DND-41 (cell line): ENCODE data around the gene ARFRP1.

Source experiments
- ATAC-seq: fragments of 200-7000 bp; cut with Tn5 transposase; 3 replicates; pipeline ENCODE4 v1.9.1; 2021; ENCODE audit warnings: low read depth; ENCODE audit not compliant: insufficient read depth
- DNase-seq: peaks from one replicate; pipeline ENCODE4 v3.0.0-alpha.2; 2020
- H2AFZ ChIP-seq: 2 replicates; pipeline ENCODE4 v1.6.0; 2012; ENCODE audit warnings: low read depth, low read length
- H3K27ac ChIP-seq: 2 replicates; pipeline ENCODE4 v1.5.1; 2012; ENCODE audit warnings: low read length, inconsistent platforms
- H3K27me3 ChIP-seq: fragments of 200-600 bp; sonication (generic); 2 replicates; pipeline ENCODE4 v1.6.0; 2012; ENCODE audit warnings: low read length, mild to moderate bottlenecking, inconsistent platforms; ENCODE audit not compliant: insufficient read depth, poor library complexity
- H3K36me3 ChIP-seq: 2 replicates; pipeline ENCODE4 v1.5.1; 2012; ENCODE audit warnings: low read length, inconsistent platforms; ENCODE audit not compliant: insufficient read depth
- H3K4me1 ChIP-seq: 2 replicates; pipeline ENCODE4 v1.5.1; 2012; ENCODE audit warnings: mild to moderate bottlenecking, low read length; ENCODE audit not compliant: insufficient read depth
- H3K4me2 ChIP-seq: 2 replicates; pipeline ENCODE4 v1.6.0; 2012; ENCODE audit warnings: mild to moderate bottlenecking, moderate library complexity, low read length, inconsistent platforms; ENCODE audit not compliant: insufficient read depth
- H3K4me3 ChIP-seq, 2 experiments: fragments of 200-600 bp in 1 of 2; shearing (Covaris generic) in 1 of 2; 2 replicates each; pipeline ENCODE4 v1.5.1; 2012 to 2016; ENCODE audit warnings: inconsistent platforms in 2 of 2, low read length in 2 of 2, mild to moderate bottlenecking in 2 of 2, low read depth in 1 of 2, moderate library complexity in 1 of 2
- H3K79me2 ChIP-seq: 2 replicates; pipeline ENCODE4 v1.6.0; 2012; ENCODE audit warnings: low read length, inconsistent platforms; ENCODE audit not compliant: insufficient read depth
- H3K9ac ChIP-seq: 2 replicates; pipeline ENCODE4 v1.6.0; 2012; ENCODE audit warnings: low read depth, mild to moderate bottlenecking, inconsistent platforms, low read length, moderate library complexity
- H3K9me3 ChIP-seq: 2 replicates; pipeline ENCODE4 v1.5.1; 2012; ENCODE audit warnings: low read length, moderate library complexity, mild to moderate bottlenecking, inconsistent platforms; ENCODE audit not compliant: insufficient read depth, severe bottlenecking
- H4K20me1 ChIP-seq: 2 replicates; pipeline ENCODE4 v1.6.0; 2012; ENCODE audit warnings: low read length; ENCODE audit not compliant: insufficient read depth
- CTCF ChIP-seq: IDR thresholded peaks from 2 replicates; pipeline ENCODE4 v1.5.1; 2012; ENCODE audit warnings: borderline replicate concordance, low read length, moderate library complexity, mild to moderate bottlenecking; ENCODE audit not compliant: poor library complexity, severe bottlenecking; ENCODE audit errors: extremely low read depth
- EZH2 ChIP-seq: IDR thresholded peaks from 3 replicates; pipeline ENCODE4 v1.6.1; 2012; ENCODE audit warnings: borderline replicate concordance, low read depth, mild to moderate bottlenecking, moderate library complexity, low read length, inconsistent platforms; ENCODE audit not compliant: severe bottlenecking

Gene ARFRP1

GRCh38 chr20:63680857-63681608, 26.7 kb downstream of the ARFRP1 start:
- peaks cover 63% of the 10 kb centered on the region for H3K36me3 ChIP-seq
- H3K27me3 ChIP-seq: no peaks in the 10 kb centered on the region
- no peak overlapping the region for H2AFZ ChIP-seq
- H3K4me1 ChIP-seq: no peaks in the 10 kb centered on the region
- DNase-seq: no peak
- H4K20me1 ChIP-seq: peaks cover 21% of the 10 kb centered on the region
- H3K9me3 ChIP-seq: no peaks in the 10 kb centered on the region
- no peaks in the 10 kb centered on the region for H3K79me2 ChIP-seq
- no peak overlapping the region for H3K4me3 ChIP-seq
- ATAC-seq: no peak
- H3K27ac ChIP-seq: no peak overlapping the region
- H3K9ac ChIP-seq: no peak overlapping the region
- TF ChIP-seq CTCF (no peak), EZH2 (no peak)
- H3K4me2 ChIP-seq: no peak overlapping the region

GRCh38 chr20:63680427-63680826, 27.3 kb downstream of the ARFRP1 start:
- no peaks in the 10 kb centered on the region for H3K4me1 ChIP-seq
- DNase-seq: no peak
- peaks cover 66% of the 10 kb centered on the region for H3K36me3 ChIP-seq
- H3K27me3 ChIP-seq: no peaks in the 10 kb centered on the region
- H3K79me2 ChIP-seq: no peaks in the 10 kb centered on the region
- ATAC-seq: no peak
- H2AFZ ChIP-seq: no peak overlapping the region
- no peak overlapping the region for H3K4me2 ChIP-seq
- no peak overlapping the region for H3K9ac ChIP-seq
- no peak overlapping the region for H3K4me3 ChIP-seq
- TF ChIP-seq EZH2 (no peak), CTCF (no peak)
- no peak overlapping the region for H3K27ac ChIP-seq
- peaks cover 21% of the 10 kb centered on the region for H4K20me1 ChIP-seq
- H3K9me3 ChIP-seq: no peaks in the 10 kb centered on the region

GRCh38 chr20:63679799-63680305, 27.9 kb downstream of the ARFRP1 start:
- Histone ChIP-seq H3K9me3 (no peaks in the 10 kb centered on the region), H3K4me3 (no peak overlapping the region), H3K9ac (no peak overlapping the region), H3K27me3 (no peaks in the 10 kb centered on the region), H3K36me3 (peaks cover 70% of the 10 kb centered on the region), H3K79me2 (no peaks in the 10 kb centered on the region), H3K27ac (no peak overlapping the region), H3K4me1 (no peaks in the 10 kb centered on the region), H4K20me1 (peaks cover 21% of the 10 kb centered on the region), H3K4me2 (no peak overlapping the region), H2AFZ (no peak overlapping the region)
- DNase-seq (no peak), ATAC-seq (no peak)
- TF ChIP-seq EZH2 (no peak), CTCF (no peak)
